K562 (cell line): ENCODE data around the gene FARP2. TPM values are rescaled to one million over a fixed set of nuclear protein-coding genes. Genes with fewer than 3 reads are reported as not detected.
A peak's percentile ranks its signal among the peaks of the same experiment; 100 is the strongest.

Experiments used
- ATAC-seq: fragments of 200-7000 bp; cut with Tn5 transposase; 3 replicates; pipeline ENCODE4 v1.9.1; 2020; ENCODE audit warnings: moderate library complexity
- BruUV-seq: library from RNA; stranded (reverse); fragments of 400-500 nt; replicated peaks from 2 replicates; lab custom pipeline; 2021; lab: Mats Ljungman, UMichigan
- CTCF ChIA-PET: fragments of 300-600 bp; formaldehyde crosslinking; extraction: SDS; loops from one replicate; lab custom pipeline; 2021; ENCODE audit warnings: low intra/inter-chr PET ratio; lab: Yijun Ruan, JAX
- POLR2A ChIA-PET: fragments of 300-600, 350-650 bp; sonication (Branson Sonifier 250); formaldehyde crosslinking; extraction: SDS; loops from one replicate; lab custom pipeline; 2021; ENCODE audit warnings: antibody characterized with exemption, inconsistent platforms; lab: Yijun Ruan, JAX
- DNase-seq, 4 experiments: peaks; one replicate each; pipeline versions ENCODE4 v3.0.0 to v3.0.0-alpha.2; 2011 to 2018; ENCODE audit warnings: low spot score in 3 of 4, mixed read lengths in 3 of 4; ENCODE audit errors: extremely low read depth in 1 of 4
- FAIRE-seq: peaks from 2 replicates; lab custom pipeline; 2011; peaks lifted over from hg19 to GRCh38; lab: Jason Lieb, UNC
- H2AFZ ChIP-seq: 2 replicates; pipeline ENCODE4 v1.6.0; 2011; ENCODE audit warnings: low read depth, low read length, control low read depth, inconsistent platforms
- H3K27ac ChIP-seq: fragments of 200-600 bp; 3 replicates; pipeline ENCODE4 v1.8.0; 2011; ENCODE audit warnings: low read depth, mild to moderate bottlenecking, control low read depth, inconsistent platforms, low read length, moderate library complexity, mixed read lengths; ENCODE audit errors: extremely low read depth
- H3K27me3 ChIP-seq, 2 experiments: fragments of 300-600 bp in 1 of 2; 2 replicates in 1 of 2; 3 replicates in 1 of 2; pipeline versions ENCODE4 v1.6.0 to v1.8.0; 2011; ENCODE audit warnings: inconsistent platforms in 2 of 2, low read length in 2 of 2, mild to moderate bottlenecking in 1 of 2, mixed read lengths in 1 of 2, moderate library complexity in 1 of 2; ENCODE audit not compliant: control insufficient read depth in 2 of 2, insufficient read depth in 2 of 2
- H3K36me3 ChIP-seq: fragments of 300-600 bp; 3 replicates; pipeline ENCODE4 v1.8.0; 2011; ENCODE audit warnings: mild to moderate bottlenecking, low read length, inconsistent platforms; ENCODE audit not compliant: control insufficient read depth, insufficient read depth
- H3K4me1 ChIP-seq, 2 experiments: fragments of 200-600 bp in 1 of 2; replicated peaks in 1 of 2; 2 replicates in 1 of 2; 3 replicates in 1 of 2; pipeline versions ENCODE4 v1.5.1 to v1.8.0; 2011; ENCODE audit warnings: inconsistent platforms in 2 of 2, low read length in 2 of 2, mild to moderate bottlenecking in 1 of 2, mixed read lengths in 1 of 2, moderate library complexity in 1 of 2; ENCODE audit not compliant: control insufficient read depth in 2 of 2, insufficient read depth in 2 of 2
- H3K4me2 ChIP-seq: 2 replicates; pipeline ENCODE4 v1.6.1; 2011; ENCODE audit warnings: low read length, control low read depth, inconsistent platforms, mixed read lengths; ENCODE audit not compliant: insufficient read depth
- H3K4me3 ChIP-seq: fragments of 200-600 bp; sonication (generic), shearing (Covaris generic); 2 replicates; pipeline ENCODE4 v1.5.1; 2016; ENCODE audit warnings: control low read depth, inconsistent platforms
- H3K79me2 ChIP-seq: fragments of 200-600 bp; 3 replicates; pipeline ENCODE4 v1.8.0; 2011; ENCODE audit warnings: low read length, inconsistent platforms; ENCODE audit not compliant: control insufficient read depth, insufficient read depth
- H3K9ac ChIP-seq, 2 experiments: 2 replicates each; pipeline versions ENCODE4 v1.6.0 to v1.6.1; 2011; ENCODE audit warnings: low read depth in 2 of 2, low read length in 2 of 2, control low read depth in 1 of 2, inconsistent platforms in 1 of 2, mild to moderate bottlenecking in 1 of 2, mixed read lengths in 1 of 2; ENCODE audit not compliant: insufficient read depth in 1 of 2
- H3K9me1 ChIP-seq: one replicate; pipeline ENCODE4 v1.6.0; 2011; ENCODE audit warnings: inconsistent platforms, mild to moderate bottlenecking, low read length, moderate library complexity; ENCODE audit not compliant: control insufficient read depth, insufficient read depth
- H3K9me3 ChIP-seq: replicated peaks from 2 replicates; pipeline ENCODE4 v1.5.1; 2011; ENCODE audit warnings: low read depth, low read length, inconsistent platforms; ENCODE audit not compliant: control insufficient read depth, insufficient read depth
- H4K20me1 ChIP-seq: replicated peaks from 2 replicates; pipeline ENCODE4 v1.6.1; 2011; ENCODE audit warnings: low read length, inconsistent platforms, mixed read lengths; ENCODE audit not compliant: control insufficient read depth, insufficient read depth
- CBFA2T2 ChIP-seq: fragments of 450-650 bp; conservative IDR thresholded peaks from 2 replicates; pipeline ENCODE4 v1.6.1; 2017; ENCODE audit warnings: mild to moderate bottlenecking
- MED1 ChIP-seq: sonication (generic); formaldehyde crosslinking; IDR thresholded peaks from 2 replicates; pipeline ENCODE4 v1.8.1; 2023; ENCODE audit warnings: missing genetic modification reagents, borderline replicate concordance
- SRSF1 ChIP-seq: fragments of 200-400 bp; formaldehyde crosslinking; IDR thresholded peaks from 2 replicates; pipeline ENCODE4 v1.6.1; 2017; ENCODE audit warnings: mild to moderate bottlenecking, low read depth, low read length, moderate library complexity
- WHSC1 ChIP-seq: IDR thresholded peaks from one replicate; pipeline ENCODE4 v1.6.1; 2012; ENCODE audit warnings: low read length, control low read depth, inconsistent platforms
- XRCC5 ChIP-seq: fragments of 200-400 bp; formaldehyde crosslinking; IDR thresholded peaks from 2 replicates; pipeline ENCODE4 v1.6.1; 2017; ENCODE audit warnings: low read depth, mild to moderate bottlenecking, low read length
- ZNF121 ChIP-seq: sonication (generic); formaldehyde crosslinking; conservative IDR thresholded peaks from 2 replicates; pipeline ENCODE4 v1.8.0; 2022; ENCODE audit warnings: missing genetic modification reagents
- ZNF143 ChIP-seq: sonication (generic); formaldehyde crosslinking; IDR thresholded peaks from 2 replicates; pipeline ENCODE4 v1.9.0; 2022; ENCODE audit warnings: mild to moderate bottlenecking, missing genetic modification reagents
- ZNF57 ChIP-seq: fragments of 450-650 bp; formaldehyde crosslinking; IDR thresholded peaks from 2 replicates; pipeline ENCODE4 v1.4.0; 2020; ENCODE audit warnings: mild to moderate bottlenecking, moderate library complexity
- WGBS: fragments of 100-300 bp; shearing (Covaris generic); methylation state at CpG from one replicate; pipeline ENCODE4 v1.1.6; 2016; ENCODE audit warnings: low coverage, mixed read lengths; ENCODE audit not compliant: insufficient coverage; ENCODE audit errors: missing lambda C conversion rate; 5-methylcytosine and 5-hydroxymethylcytosine counted together
- in situ Hi-C: fragments of 300-500 bp; cut with MboI; formaldehyde crosslinking; loops from 4 replicates; pipeline ENCODE4 v1.15.0; 2018; ENCODE audit warnings: inconsistent platforms, mixed read lengths
- intact Hi-C: fragments of 100-400 bp; cut with micrococcal nuclease; formaldehyde crosslinking; loops from 2 replicates; pipeline ENCODE4 v1.14.2; 2022
- polyA plus RNA-seq, 8 experiments: library from polyadenylated mRNA; depleted of rRNA in 4 of 8; stranded (reverse) in 5 of 8; unstranded in 3 of 8; fragments of >200 nt; fragmentation: Nextera tagmentation in 2 of 8; fragmentation: Illumina TruSeq in 1 of 8; extraction: Ambion mirVana in 2 of 8; extraction: Trizol in 1 of 8; gene quantifications; 2 replicates each; pipeline versions ENCODE4 v1.2.1 to v1.2.3, GENCODE V29; 2011 to 2014; ENCODE audit warnings: inconsistent platforms in 1 of 8, missing spikeins in 1 of 8
- total RNA-seq, 7 experiments: library from RNA; depleted of rRNA in 6 of 7; stranded (reverse); fragments of >200 nt in 6 of 7; fragmentation: Illumina TruSeq in 2 of 7; extraction: Trizol in 2 of 7; gene quantifications; 2 replicates each; pipeline versions ENCODE4 v1.2.1 to v1.2.3, GENCODE V29; 2011 to 2021; ENCODE audit warnings: low replicate concordance in 1 of 7
- TF ChIP-seq, protein P1 (sequence below): sonication (generic); formaldehyde crosslinking; IDR thresholded peaks from 2 replicates; pipeline ENCODE4 v1.8.1; 2023; ENCODE audit warnings: missing genetic modification reagents, mild to moderate bottlenecking, borderline replicate concordance
- TF ChIP-seq, protein P2 (sequence below): fragments of 250-450 bp; sonication (Bioruptor Pico); IDR thresholded peaks from 2 replicates; pipeline ENCODE4 v1.4.0; 2020; ENCODE audit warnings: mild to moderate bottlenecking, moderate library complexity

FARP2 gene
- total and polyA plus RNA-seq, 9 of the 15 experiments (the other 6 are each of a cell fraction or from before 2014, with no cell fraction given): 4.1 to 38.1 (median 21.1) TPM

DNA sequence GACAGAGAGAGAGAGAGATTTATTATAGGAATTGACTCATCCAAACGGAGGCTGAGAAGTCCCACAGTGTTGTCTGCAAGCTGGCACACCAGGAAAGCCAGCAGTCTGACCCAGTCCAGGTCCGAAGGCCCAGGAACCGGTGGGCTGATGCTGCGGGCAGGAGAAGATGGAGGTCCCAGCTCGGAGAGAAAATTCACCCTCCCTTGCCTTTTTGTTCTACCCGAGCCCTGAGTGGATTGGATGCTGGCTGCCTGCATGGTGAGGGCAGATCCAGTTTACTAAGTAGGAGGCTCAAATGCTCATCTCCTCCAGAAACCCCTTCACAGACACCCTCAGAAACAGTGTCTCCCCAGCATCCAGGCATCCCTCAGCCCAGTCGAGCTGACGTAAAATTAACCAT is 174.5 kb downstream of the FARP2 start (continued):
- TF ChIP-seq, protein P1, sequence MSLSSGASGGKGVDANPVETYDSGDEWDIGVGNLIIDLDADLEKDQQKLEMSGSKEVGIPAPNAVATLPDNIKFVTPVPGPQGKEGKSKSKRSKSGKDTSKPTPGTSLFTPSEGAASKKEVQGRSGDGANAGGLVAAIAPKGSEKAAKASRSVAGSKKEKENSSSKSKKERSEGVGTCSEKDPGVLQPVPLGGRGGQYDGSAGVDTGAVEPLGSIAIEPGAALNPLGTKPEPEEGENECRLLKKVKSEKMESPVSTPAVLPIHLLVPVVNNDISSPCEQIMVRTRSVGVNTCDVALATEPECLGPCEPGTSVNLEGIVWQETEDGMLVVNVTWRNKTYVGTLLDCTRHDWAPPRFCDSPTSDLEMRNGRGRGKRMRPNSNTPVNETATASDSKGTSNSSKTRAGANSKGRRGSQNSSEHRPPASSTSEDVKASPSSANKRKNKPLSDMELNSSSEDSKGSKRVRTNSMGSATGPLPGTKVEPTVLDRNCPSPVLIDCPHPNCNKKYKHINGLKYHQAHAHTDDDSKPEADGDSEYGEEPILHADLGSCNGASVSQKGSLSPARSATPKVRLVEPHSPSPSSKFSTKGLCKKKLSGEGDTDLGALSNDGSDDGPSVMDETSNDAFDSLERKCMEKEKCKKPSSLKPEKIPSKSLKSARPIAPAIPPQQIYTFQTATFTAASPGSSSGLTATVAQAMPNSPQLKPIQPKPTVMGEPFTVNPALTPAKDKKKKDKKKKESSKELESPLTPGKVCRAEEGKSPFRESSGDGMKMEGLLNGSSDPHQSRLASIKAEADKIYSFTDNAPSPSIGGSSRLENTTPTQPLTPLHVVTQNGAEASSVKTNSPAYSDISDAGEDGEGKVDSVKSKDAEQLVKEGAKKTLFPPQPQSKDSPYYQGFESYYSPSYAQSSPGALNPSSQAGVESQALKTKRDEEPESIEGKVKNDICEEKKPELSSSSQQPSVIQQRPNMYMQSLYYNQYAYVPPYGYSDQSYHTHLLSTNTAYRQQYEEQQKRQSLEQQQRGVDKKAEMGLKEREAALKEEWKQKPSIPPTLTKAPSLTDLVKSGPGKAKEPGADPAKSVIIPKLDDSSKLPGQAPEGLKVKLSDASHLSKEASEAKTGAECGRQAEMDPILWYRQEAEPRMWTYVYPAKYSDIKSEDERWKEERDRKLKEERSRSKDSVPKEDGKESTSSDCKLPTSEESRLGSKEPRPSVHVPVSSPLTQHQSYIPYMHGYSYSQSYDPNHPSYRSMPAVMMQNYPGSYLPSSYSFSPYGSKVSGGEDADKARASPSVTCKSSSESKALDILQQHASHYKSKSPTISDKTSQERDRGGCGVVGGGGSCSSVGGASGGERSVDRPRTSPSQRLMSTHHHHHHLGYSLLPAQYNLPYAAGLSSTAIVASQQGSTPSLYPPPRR (CRISPR knock-in tag): no peak
- TF ChIP-seq XRCC5: no peak
- TF ChIP-seq MED1 (CRISPR knock-in tag): no peak

DNA sequence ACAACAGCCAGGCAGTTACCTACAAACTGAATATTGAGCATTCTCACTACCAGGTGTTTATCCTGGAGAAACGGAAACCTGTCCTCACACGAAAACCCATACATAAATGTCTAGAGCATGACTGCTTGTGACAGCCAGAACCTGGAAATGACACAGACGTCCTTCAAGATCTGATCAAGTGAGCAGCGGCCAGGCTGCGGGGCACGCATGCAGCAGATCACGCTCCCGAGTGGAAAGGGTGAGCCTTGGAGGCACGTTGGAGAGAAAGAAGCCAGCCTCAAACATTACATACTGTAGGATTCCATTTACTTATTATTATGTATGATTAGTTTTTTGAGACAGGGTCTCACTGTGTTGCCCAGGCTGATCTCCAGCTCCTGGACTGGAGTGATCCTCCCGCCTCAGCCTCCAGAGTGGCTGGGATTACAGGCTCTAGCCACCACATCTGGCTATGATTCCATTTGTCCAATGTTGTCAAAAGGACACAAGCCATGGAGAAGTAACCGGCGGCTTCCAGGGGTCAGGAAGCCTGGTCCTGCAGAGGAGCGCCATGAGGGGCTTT is 175.2 kb downstream of the FARP2 start:
- Histone ChIP-seq H3K9me3 (no peaks in the 10 kb centered on the region), H2AFZ (no peak overlapping the region), H3K4me1 (peaks cover 0 to 14% of the 10 kb centered on the region in 2 experiments; a peak in 2 of 5 replicates), H4K20me1 (no peaks in the 10 kb centered on the region), H3K4me3 (no peak overlapping the region), H3K36me3 (no peaks in the 10 kb centered on the region), H3K27me3 (peaks cover 3 to 25% of the 10 kb centered on the region in 2 experiments; a peak in 4 of 5 replicates), H3K27ac (no peak overlapping the region), H3K79me2 (no peaks in the 10 kb centered on the region), H3K9ac (no peak overlapping the region), H3K4me2 (no peak overlapping the region), H3K9me1 (no peaks in the 10 kb centered on the region)
- no peak for DNase-seq
- WGBS: 11% methylated on average over 13 of the region's 13 CpGs
- ChIA-PET POLR2A (interaction anchor here (0.6 to 1.2 kb wide), 3 partner anchors 9 to 247 kb away, joined by 3 read pairs; no protein-coding TSS in a partner anchor), CTCF (no interaction called here)
- no TSS peak for BruUV-seq
- no peak for ATAC-seq
- TF ChIP-seq, protein P2, sequence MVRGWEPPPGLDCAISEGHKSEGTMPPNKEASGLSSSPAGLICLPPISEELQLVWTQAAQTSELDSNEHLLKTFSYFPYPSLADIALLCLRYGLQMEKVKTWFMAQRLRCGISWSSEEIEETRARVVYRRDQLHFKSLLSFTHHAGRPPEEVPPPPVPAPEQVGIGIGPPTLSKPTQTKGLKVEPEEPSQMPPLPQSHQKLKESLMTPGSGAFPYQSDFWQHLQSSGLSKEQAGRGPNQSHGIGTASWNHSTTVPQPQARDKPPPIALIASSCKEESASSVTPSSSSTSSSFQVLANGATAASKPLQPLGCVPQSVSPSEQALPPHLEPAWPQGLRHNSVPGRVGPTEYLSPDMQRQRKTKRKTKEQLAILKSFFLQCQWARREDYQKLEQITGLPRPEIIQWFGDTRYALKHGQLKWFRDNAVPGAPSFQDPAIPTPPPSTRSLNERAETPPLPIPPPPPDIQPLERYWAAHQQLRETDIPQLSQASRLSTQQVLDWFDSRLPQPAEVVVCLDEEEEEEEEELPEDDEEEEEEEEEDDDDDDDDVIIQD (CRISPR knock-in tag): no peak
- no peak for TF ChIP-seq ZNF143 (CRISPR knock-in tag)
- TF ChIP-seq ZNF57 (CRISPR knock-in tag): no peak
- no peak for TF ChIP-seq WHSC1
- 0 out of 2 replicates have a peak, but pooled peaks have one; percentile 9 for TF ChIP-seq ZNF121 (CRISPR knock-in tag)
- no peak for TF ChIP-seq CBFA2T2
- no peak for TF ChIP-seq SRSF1
- intact Hi-C loops: no loop called here
- no peak for FAIRE-seq
- in situ Hi-C loops: no loop called here
